ENCODE data around the gene ERMP1. TPM values are rescaled to one million over a fixed set of nuclear protein-coding genes. Genes with fewer than 3 reads are reported as not detected.
"Not testable (repeated sequence)": the region's sequence is repeated elsewhere in the genome, so short reads cannot be mapped to it uniquely, and the experiment has no call there.

Gene ERMP1
- total RNA-seq, 1 donor from 2014 or later = 26.3 TPM

GRCh38 chr9:5835808-5836207, 2.9 kb upstream of the ERMP1 start:
- intact Hi-C loops (cut with micrococcal nuclease) = no loop called here
- DNase-seq = no peak
- ATAC-seq = no peak

GRCh38 chr9:5834214-5834613, 1.3 kb upstream of the ERMP1 start:
- ATAC-seq (no peak), DNase-seq (no peak)
- intact Hi-C loops (cut with micrococcal nuclease) = no loop called here

- ATAC-seq (peak; percentile 5), DNase-seq (no peak)
- intact Hi-C loops (cut with micrococcal nuclease) = no loop called here
Observed at GRCh38 chr9:5832071-5832537, 813 bp downstream of the ERMP1 start.

- intact Hi-C loops (cut with micrococcal nuclease) = no loop called here
- ATAC-seq (no peak), DNase-seq (no peak)
Observed at GRCh38 chr9:5825895-5826622, 6.9 kb downstream of the ERMP1 start.

- intact Hi-C loops (cut with micrococcal nuclease) = no loop called here
- ATAC-seq (no peak), DNase-seq (no peak)
Observed at GRCh38 chr9:5825223-5825622, 7.7 kb downstream of the ERMP1 start.

GRCh38 chr9:5820425-5820824, 12.5 kb downstream of the ERMP1 start:
- DNase-seq (no peak), ATAC-seq (no peak)
- intact Hi-C loops (cut with micrococcal nuclease) = no loop called here

- intact Hi-C loops (cut with micrococcal nuclease) = no loop called here
- no peak for ATAC-seq
- no peak for DNase-seq
Observed at GRCh38 chr9:5819174-5819573, 13.7 kb downstream of the ERMP1 start.

- DNase-seq (no peak), ATAC-seq (no peak)
- intact Hi-C loops (cut with micrococcal nuclease) = no loop called here
Observed at GRCh38 chr9:5818424-5819142, 14.3 kb downstream of the ERMP1 start.

GRCh38 chr9:5817862-5818261, 15.1 kb downstream of the ERMP1 start:
- DNase-seq (no peak), ATAC-seq (no peak)
- intact Hi-C loops (cut with micrococcal nuclease) = no loop called here

GRCh38 chr9:5815461-5815860, 17.5 kb downstream of the ERMP1 start:
- intact Hi-C loops (cut with micrococcal nuclease) = no loop called here
- ATAC-seq = no peak
- DNase-seq = no peak

- ATAC-seq = no peak
- DNase-seq = no peak
- intact Hi-C loops (cut with micrococcal nuclease) = no loop called here
Observed at GRCh38 chr9:5813824-5814223, 19.1 kb downstream of the ERMP1 start.

- ATAC-seq (no peak), DNase-seq (no peak)
- intact Hi-C loops (cut with micrococcal nuclease) = no loop called here
Observed at GRCh38 chr9:5811751-5812150, 21.2 kb downstream of the ERMP1 start.

GRCh38 chr9:5805478-5805877, 27.4 kb downstream of the ERMP1 start:
- intact Hi-C loops (cut with micrococcal nuclease) = no loop called here
- DNase-seq = no peak
- no peak for ATAC-seq

GRCh38 chr9:5801739-5802113, 31.2 kb downstream of the ERMP1 start:
- ATAC-seq (no peak), DNase-seq (no peak)
- intact Hi-C loops (cut with micrococcal nuclease) = no loop called here

GRCh38 chr9:5800969-5801738, 31.8 kb downstream of the ERMP1 start:
- intact Hi-C loops (cut with micrococcal nuclease) = no loop called here
- DNase-seq (no peak), ATAC-seq (no peak)

GRCh38 chr9:5800378-5800777, 32.5 kb downstream of the ERMP1 start:
- intact Hi-C loops (cut with micrococcal nuclease); ATAC-seq; DNase-seq: not testable (repeated sequence)

GRCh38 chr9:5799314-5799713, 33.6 kb downstream of the ERMP1 start:
- intact Hi-C loops (cut with micrococcal nuclease) = no loop called here
- ATAC-seq = no peak
- no peak for DNase-seq

- DNase-seq (no peak), ATAC-seq (no peak)
- intact Hi-C loops (cut with micrococcal nuclease) = no loop called here
Observed at GRCh38 chr9:5798581-5798980, 34.3 kb downstream of the ERMP1 start.

GRCh38 chr9:5796298-5796697, 36.6 kb downstream of the ERMP1 start:
- intact Hi-C loops (cut with micrococcal nuclease) = no loop called here
- ATAC-seq (no peak), DNase-seq (no peak)

- intact Hi-C loops (cut with micrococcal nuclease) = no loop called here
- ATAC-seq = no peak
- no peak for DNase-seq
Observed at GRCh38 chr9:5793812-5794211, 39.1 kb downstream of the ERMP1 start.
